ENCODE data around the gene ERCC6L2.

The ERCC6L2 gene

DNA sequence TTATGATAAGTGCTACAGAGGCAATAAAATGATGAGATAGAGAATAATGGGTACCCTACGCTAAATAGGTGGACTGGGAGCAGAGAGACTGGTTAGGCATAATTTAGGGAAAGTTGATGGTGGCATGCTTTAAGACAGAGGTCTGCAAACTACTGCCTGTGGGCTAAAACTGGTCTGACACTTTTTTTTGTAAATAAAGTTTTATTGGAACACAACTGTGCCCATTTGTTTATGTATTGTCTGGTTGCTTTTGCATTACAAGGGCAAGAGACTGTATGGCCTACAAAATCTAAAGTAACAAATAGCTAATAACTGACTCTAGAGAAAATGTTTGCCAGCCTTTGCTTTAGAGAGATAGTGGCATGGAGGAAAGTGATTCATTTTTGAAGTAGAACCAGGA lies 2.5 kb downstream of the ERCC6L2 start:
- DNase-seq = no peak
- TF ChIP-seq GATA1 (IDR thresholded peaks at IDR 0.05; ENCODE audit: low read depth, low read length) (no peak), POLR2A (IDR thresholded peaks at IDR 0.05; ENCODE audit: low read length) (no peak)

DNA sequence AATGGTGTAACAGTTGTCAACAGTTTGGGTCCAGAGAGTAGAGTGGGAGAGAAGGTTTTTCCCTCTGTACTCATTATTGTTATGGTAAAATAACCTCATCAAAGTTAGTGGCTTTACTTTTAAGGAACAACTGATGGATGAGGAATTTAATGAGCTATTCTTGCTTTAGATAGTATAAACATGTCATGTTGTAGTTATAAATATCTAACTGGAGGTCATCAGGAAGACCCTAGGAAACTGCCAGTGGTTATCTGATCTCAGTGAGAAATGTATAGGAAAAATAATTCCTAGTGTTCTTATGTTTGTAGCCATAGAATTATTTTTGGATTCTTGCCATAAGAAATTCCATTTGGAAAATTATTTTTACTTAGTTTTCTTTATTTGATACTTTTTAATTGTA lies 4.1 kb downstream of the ERCC6L2 start:
- DNase-seq = no peak
- no peak for TF ChIP-seq POLR2A (IDR thresholded peaks at IDR 0.05; ENCODE audit: low read length)
- TF ChIP-seq GATA1 (IDR thresholded peaks at IDR 0.05; ENCODE audit: low read depth, low read length) = no peak

GRCh38 chr9:95880021-95880690 lies 4.7 kb downstream of the ERCC6L2 start:
- no peak for DNase-seq
- no peak for TF ChIP-seq GATA1 (IDR thresholded peaks at IDR 0.05; ENCODE audit: low read depth, low read length)
- TF ChIP-seq POLR2A (IDR thresholded peaks at IDR 0.05; ENCODE audit: low read length) = no peak

- DNase-seq = no peak
- TF ChIP-seq GATA1 (IDR thresholded peaks at IDR 0.05; ENCODE audit: low read depth, low read length) (no peak), POLR2A (IDR thresholded peaks at IDR 0.05; ENCODE audit: low read length) (no peak)
Observed at GRCh38 chr9:95887926-95888497, 12.5 kb downstream of the ERCC6L2 start.

- DNase-seq = no peak
- TF ChIP-seq POLR2A (IDR thresholded peaks at IDR 0.05; ENCODE audit: low read length) (no peak), GATA1 (IDR thresholded peaks at IDR 0.05; ENCODE audit: low read depth, low read length) (no peak)
Observed at GRCh38 chr9:95890594-95890993, 15.1 kb downstream of the ERCC6L2 start.

DNA sequence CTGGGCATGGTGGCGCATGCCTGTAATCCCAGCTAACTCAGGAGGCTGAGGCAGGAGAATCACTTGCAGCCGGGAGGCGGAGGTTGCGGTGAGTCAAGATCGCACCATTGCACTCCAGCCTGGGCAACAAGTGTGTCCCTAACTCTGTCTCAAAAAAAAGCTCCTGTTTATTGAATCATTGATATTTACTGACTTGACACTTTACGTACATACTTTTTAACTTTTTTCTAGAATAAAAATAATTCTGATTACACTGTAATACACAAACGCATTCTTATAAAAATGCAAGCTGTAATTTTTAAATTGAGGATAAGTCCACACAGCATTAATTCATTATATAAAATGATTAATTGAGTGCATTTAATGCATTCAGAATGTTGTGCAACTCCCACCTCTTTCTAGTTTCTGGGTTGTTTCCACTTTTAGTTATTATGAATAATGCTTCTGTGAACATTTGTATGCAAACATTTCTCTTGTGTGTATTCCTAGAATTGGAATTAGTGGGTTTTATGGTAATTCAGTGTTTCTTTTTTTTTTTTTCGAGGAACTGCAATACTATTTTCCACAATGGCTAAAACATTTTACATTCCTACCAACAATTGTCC lies 15.7 kb downstream of the ERCC6L2 start:
- TF ChIP-seq POLR2A (IDR thresholded peaks at IDR 0.05; ENCODE audit: low read length) (no peak), GATA1 (IDR thresholded peaks at IDR 0.05; ENCODE audit: low read depth, low read length) (no peak)
- DNase-seq = no peak

GRCh38 chr9:95892690-95893089 lies 17.2 kb downstream of the ERCC6L2 start:
- no peak for DNase-seq
- no peak for TF ChIP-seq POLR2A (IDR thresholded peaks at IDR 0.05; ENCODE audit: low read length)
- no peak for TF ChIP-seq GATA1 (IDR thresholded peaks at IDR 0.05; ENCODE audit: low read depth, low read length)

DNA sequence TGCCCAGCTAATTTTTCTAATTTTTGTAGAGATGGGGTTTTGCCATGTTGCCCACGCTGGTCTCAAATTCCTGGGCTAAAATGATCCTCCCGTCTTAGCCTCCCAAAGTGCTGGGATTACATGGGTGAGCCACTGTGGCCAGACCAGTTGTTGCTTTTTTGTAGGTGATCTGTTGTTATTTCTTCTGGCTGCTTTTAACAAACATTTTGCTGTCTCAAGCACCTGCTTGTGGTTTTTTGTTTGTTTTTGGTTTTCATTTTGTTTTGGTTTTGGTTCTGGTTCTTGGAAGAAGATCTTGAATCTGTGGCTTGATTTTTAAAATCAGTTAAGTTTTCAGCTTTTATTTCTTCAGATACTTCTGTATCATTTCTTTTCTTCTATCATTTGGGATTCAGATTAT lies 21.1 kb downstream of the ERCC6L2 start:
- DNase-seq = no peak
- no peak for TF ChIP-seq GATA1 (IDR thresholded peaks at IDR 0.05; ENCODE audit: low read depth, low read length)
- TF ChIP-seq POLR2A (IDR thresholded peaks at IDR 0.05; ENCODE audit: low read length) = no peak

- no peak for DNase-seq
- TF ChIP-seq POLR2A (IDR thresholded peaks at IDR 0.05; ENCODE audit: low read length) (no peak), GATA1 (IDR thresholded peaks at IDR 0.05; ENCODE audit: low read depth, low read length) (no peak)
Observed at GRCh38 chr9:95901506-95901905, 26.0 kb downstream of the ERCC6L2 start.

GRCh38 chr9:95903398-95903797 lies 27.9 kb downstream of the ERCC6L2 start:
- TF ChIP-seq GATA1 (IDR thresholded peaks at IDR 0.05; ENCODE audit: low read depth, low read length) (no peak), POLR2A (IDR thresholded peaks at IDR 0.05; ENCODE audit: low read length) (no peak)
- no peak for DNase-seq

- DNase-seq = no peak
- no peak for TF ChIP-seq POLR2A (IDR thresholded peaks at IDR 0.05; ENCODE audit: low read length)
Observed at GRCh38 chr9:95907794-95908193, 32.3 kb downstream of the ERCC6L2 start.

GRCh38 chr9:95910023-95910707 lies 34.7 kb downstream of the ERCC6L2 start:
- TF ChIP-seq GATA1 (IDR thresholded peaks at IDR 0.05; ENCODE audit: low read depth, low read length) (no peak), POLR2A (IDR thresholded peaks at IDR 0.05; ENCODE audit: low read length) (no peak)
- no peak for DNase-seq

DNA sequence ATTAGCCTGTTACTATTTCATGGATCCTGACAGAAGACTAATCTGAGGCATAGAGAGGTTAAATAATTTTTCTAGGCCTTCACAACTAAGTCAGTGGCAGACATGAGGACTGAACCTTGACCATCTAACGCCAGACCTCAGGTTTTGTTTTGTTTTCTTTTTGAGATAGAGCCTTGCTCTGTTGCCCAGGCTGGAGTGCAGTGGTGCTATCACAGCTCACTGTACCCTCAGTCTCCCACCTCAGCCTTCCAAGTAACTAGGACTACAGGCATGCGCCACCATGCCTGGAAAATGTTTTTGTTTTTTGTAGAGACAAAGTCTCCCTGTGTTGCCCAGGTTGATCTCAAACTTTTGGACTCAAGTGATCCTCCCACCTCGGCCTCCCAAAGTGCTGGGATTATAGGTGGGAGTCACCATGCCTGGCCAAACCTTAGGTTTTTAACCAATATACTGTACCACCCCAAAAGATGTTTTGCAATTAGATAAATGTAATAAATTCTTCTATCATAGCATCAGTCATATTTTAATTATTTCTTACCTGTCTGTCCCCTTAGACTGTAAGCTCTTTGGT lies 35.4 kb downstream of the ERCC6L2 start:
- DNase-seq = no peak
- TF ChIP-seq GATA1 (IDR thresholded peaks at IDR 0.05; ENCODE audit: low read depth, low read length) (no peak), POLR2A (IDR thresholded peaks at IDR 0.05; ENCODE audit: low read length) (no peak)

DNA sequence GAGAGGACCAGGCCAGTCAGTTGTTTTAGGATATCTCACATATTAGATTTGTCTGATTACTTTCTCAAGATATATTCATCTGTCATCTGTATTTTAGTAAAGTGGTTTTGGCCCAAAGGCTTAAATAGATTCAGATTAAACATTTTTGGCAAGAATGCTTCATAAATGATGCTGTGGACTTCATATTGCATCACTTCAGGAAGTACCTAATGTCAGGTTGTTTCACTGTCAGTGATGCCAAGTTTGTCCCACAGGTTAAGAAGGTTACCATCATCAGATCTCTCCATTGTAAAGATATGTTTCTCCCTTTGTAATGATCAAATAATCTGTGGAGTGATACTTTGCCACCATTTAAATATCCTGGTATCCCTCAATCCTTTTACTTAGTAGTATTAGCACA lies 37.3 kb downstream of the ERCC6L2 start:
- DNase-seq = no peak
- TF ChIP-seq POLR2A (IDR thresholded peaks at IDR 0.05; ENCODE audit: low read length) = no peak
- TF ChIP-seq GATA1 (IDR thresholded peaks at IDR 0.05; ENCODE audit: low read depth, low read length) = no peak
